HG03342 (cell line): ENCODE results near the gene ADAMTS5.

Experiments
- ATAC-seq: cut with Tn5 transposase; IDR thresholded peaks from one replicate; pipeline ENCODE4 v1.9.1; 2021; ENCODE audit warnings: mild to moderate bottlenecking, moderate library complexity; ENCODE audit not compliant: unreplicated experiment

ADAMTS5 gene

GRCh38 chr21:26949830-26950229, 17.1 kb downstream of the ADAMTS5 start:
- ATAC-seq, result no peak

- ATAC-seq, result no peak
These were observed 18.7 kb downstream of the ADAMTS5 start for GRCh38 chr21:26948194-26948593.

- no peak for ATAC-seq
These were observed 20.0 kb downstream of the ADAMTS5 start for GRCh38 chr21:26946744-26947446.

GRCh38 chr21:26945916-26946675, 20.8 kb downstream of the ADAMTS5 start:
- ATAC-seq, result no peak

GRCh38 chr21:26943921-26944320, 23.0 kb downstream of the ADAMTS5 start:
- ATAC-seq, result no peak

- no peak for ATAC-seq
These were observed 25.5 kb downstream of the ADAMTS5 start for GRCh38 chr21:26941421-26941820.

- ATAC-seq, result no peak
These were observed 27.2 kb downstream of the ADAMTS5 start for GRCh38 chr21:26939601-26940111.

- no peak for ATAC-seq
These were observed 30.2 kb downstream of the ADAMTS5 start for GRCh38 chr21:26936641-26937040.

GRCh38 chr21:26935977-26936376, 30.9 kb downstream of the ADAMTS5 start:
- ATAC-seq, result no peak

GRCh38 chr21:26934383-26934782, 32.5 kb downstream of the ADAMTS5 start:
- ATAC-seq, result no peak

GRCh38 chr21:26933448-26933847, 33.4 kb downstream of the ADAMTS5 start:
- no peak for ATAC-seq

GRCh38 chr21:26925636-26926035, 41.3 kb downstream of the ADAMTS5 start:
- ATAC-seq, result no peak

GRCh38 chr21:26925122-26925521, 41.8 kb downstream of the ADAMTS5 start:
- ATAC-seq, result no peak

- ATAC-seq, result no peak
These were observed 42.9 kb downstream of the ADAMTS5 start for GRCh38 chr21:26923986-26924385.

GRCh38 chr21:26920055-26920454, 46.8 kb downstream of the ADAMTS5 start:
- no peak for ATAC-seq

GRCh38 chr21:26918323-26919079, 48.4 kb downstream of the ADAMTS5 start:
- ATAC-seq, result no peak

- ATAC-seq, result no peak
These were observed 50.1 kb downstream of the ADAMTS5 start for GRCh38 chr21:26916799-26917198.

- no peak for ATAC-seq
These were observed 52.3 kb downstream of the ADAMTS5 start for GRCh38 chr21:26914557-26914956.

- ATAC-seq, result no peak
These were observed 54.4 kb downstream of the ADAMTS5 start for GRCh38 chr21:26912466-26912865.

GRCh38 chr21:26909972-26910371, 56.9 kb downstream of the ADAMTS5 start:
- ATAC-seq, result no peak

- no peak for ATAC-seq
These were observed 65.9 kb downstream of the ADAMTS5 start for GRCh38 chr21:26900980-26901379.
